Measurements from ENCODE around the gene LPP. TPM values are rescaled to one million over a fixed set of nuclear protein-coding genes. Genes with fewer than 3 reads are reported as not detected.

Gene LPP
- total and polyA plus RNA-seq, 2 of the 4 experiments (the other 2 are of a cell fraction), result 16.0 to 130 TPM

GRCh38 chr3:188740010-188740409 lies 586.1 kb downstream of the LPP start:
- H3K14ac ChIP-seq (replicated peaks; ENCODE audit: low read depth, low read length), result no peak overlapping the region
- TF ChIP-seq BHLHE40 (IDR thresholded peaks at IDR 0.05; ENCODE audit: low read depth, low read length) (no peak), ELK1 (IDR thresholded peaks at IDR 0.05; ENCODE audit: borderline replicate concordance, low read depth, low read length) (no peak), RFX5 (IDR thresholded peaks at IDR 0.05; ENCODE audit: low read depth, low read length) (no peak), CTCF (conservative IDR thresholded peaks at IDR 0.05; ENCODE audit: low read depth, low read length) (no peak), POLR2A (IDR thresholded peaks at IDR 0.05; ENCODE audit: low read depth, low read length) (no peak), MXI1 (IDR thresholded peaks at IDR 0.05; ENCODE audit: borderline replicate concordance, low read depth, low read length) (no peak), MAFK (IDR thresholded peaks at IDR 0.05; ENCODE audit: low read depth, low read length) (no peak), CEBPB (IDR thresholded peaks at IDR 0.05; ENCODE audit: low read depth, low read length) (no peak), MAZ (IDR thresholded peaks at IDR 0.05; ENCODE audit: borderline replicate concordance, low read depth, low read length) (no peak), RAD21 (IDR thresholded peaks at IDR 0.05; ENCODE audit: low read length) (no peak), RCOR1 (IDR thresholded peaks at IDR 0.05; ENCODE audit: insufficient replicate concordance, low read length) (no peak), NFE2L2 (IDR thresholded peaks at IDR 0.05; ENCODE audit: low read depth, low read length) (no peak), FOS (IDR thresholded peaks at IDR 0.05; ENCODE audit: low read depth, low read length) (no peak), SMC3 (IDR thresholded peaks at IDR 0.05; ENCODE audit: low read depth, low read length) (no peak), CHD1 (IDR thresholded peaks at IDR 0.05; ENCODE audit: low read depth, low read length) (no peak)
- TF ChIP-seq, protein P1, sequence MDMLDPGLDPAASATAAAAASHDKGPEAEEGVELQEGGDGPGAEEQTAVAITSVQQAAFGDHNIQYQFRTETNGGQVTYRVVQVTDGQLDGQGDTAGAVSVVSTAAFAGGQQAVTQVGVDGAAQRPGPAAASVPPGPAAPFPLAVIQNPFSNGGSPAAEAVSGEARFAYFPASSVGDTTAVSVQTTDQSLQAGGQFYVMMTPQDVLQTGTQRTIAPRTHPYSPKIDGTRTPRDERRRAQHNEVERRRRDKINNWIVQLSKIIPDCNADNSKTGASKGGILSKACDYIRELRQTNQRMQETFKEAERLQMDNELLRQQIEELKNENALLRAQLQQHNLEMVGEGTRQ (IDR thresholded peaks at IDR 0.05; ENCODE audit: low read depth, low read length), result no peak
- H3K18ac ChIP-seq (ENCODE audit: low read depth, low read length), result no peak overlapping the region
- no peak overlapping the region for H2BK15ac ChIP-seq (ENCODE audit: low read depth, low read length)
- BruUV-seq (replicated peaks), result no TSS peak
- H3K4me1 ChIP-seq (ENCODE audit: control insufficient read depth, insufficient read depth, low read length), result no peaks in the 10 kb centered on the region; the same call in 1 of the 2 replicates
- no peak overlapping the region for H3K23ac ChIP-seq (ENCODE audit: low read depth, low read length)
- peaks cover 31 to 38% of the 10 kb centered on the region in 2 experiments for H3K79me1 ChIP-seq (ENCODE audit: low read depth in 1 of 2, low read length in 2 of 2)
- POLR2A ChIA-PET (ENCODE audit: unreplicated experiment), result no interaction called here
- no peak overlapping the region for H4K8ac ChIP-seq (ENCODE audit: low read depth in 2 of 2, low read length in 2 of 2)
- no peak for DNase-seq
- no peak overlapping the region for H4K91ac ChIP-seq (ENCODE audit: insufficient read depth, low read depth, low read length)
- CTCF ChIA-PET, result no interaction called here
- no peaks in the 10 kb centered on the region; the same call in none of the 2 replicates for H3K9me1 ChIP-seq (ENCODE audit: insufficient read depth, low read length)
- ATAC-seq (ENCODE audit: low read depth), result no peak
- no peak overlapping the region for H3K4ac ChIP-seq (ENCODE audit: low read depth, low read length)
- H3K56ac ChIP-seq (ENCODE audit: extremely low read depth, insufficient read depth, low read length), result no peak overlapping the region
- no peak overlapping the region for H3K27ac ChIP-seq (ENCODE audit: insufficient read depth, low read length)
- H3K27me3 ChIP-seq (ENCODE audit: control insufficient read depth, insufficient read depth, low read length), result no peaks in the 10 kb centered on the region
- no peak overlapping the region for H2AFZ ChIP-seq (replicated peaks; ENCODE audit: low read length, poor library complexity)
- intact Hi-C loops (cut with micrococcal nuclease) (no loop called here), dilution Hi-C loops (cut with HindIII; ENCODE audit: low sequenced_read_pairs, unreplicated experiment) (no loop called here), in situ Hi-C loops (cut with MboI; ENCODE audit: low sequenced_read_pairs) (no loop called here)
- H3K36me3 ChIP-seq (ENCODE audit: control insufficient read depth, insufficient read depth, low read length), result no peaks in the 10 kb centered on the region
- H2BK120ac ChIP-seq (ENCODE audit: low read depth, low read length), result no peak overlapping the region
- H3K9ac ChIP-seq (ENCODE audit: low read depth, low read length), result no peak overlapping the region
- no CpG with 5 or more reads among the region's 1 CpG for WGBS, 2 experiments (ENCODE audit: extremely low coverage in 2 of 2, insufficient read length in 1 of 2)
- H3K4me2 ChIP-seq (ENCODE audit: low read depth, low read length), result no peak overlapping the region
- H2AK5ac ChIP-seq (ENCODE audit: low read depth, low read length), result no peak overlapping the region
- H2BK5ac ChIP-seq (ENCODE audit: low read depth, low read length, poor library complexity, severe bottlenecking), result no peak overlapping the region
- H3K9me3 ChIP-seq (ENCODE audit: control insufficient read depth, insufficient read depth, low read length), result no peaks in the 10 kb centered on the region
- no peak overlapping the region for H2BK20ac ChIP-seq (ENCODE audit: low read depth, low read length)
- H2AK9ac ChIP-seq (replicated peaks; ENCODE audit: low read depth, low read length, poor library complexity), result no peak overlapping the region
- no peak overlapping the region for H4K5ac ChIP-seq (ENCODE audit: low read depth, low read length)
- H3K4me3 ChIP-seq (ENCODE audit: insufficient read depth, low read depth, low read length), result no peak overlapping the region
- peaks cover 4% of the 10 kb centered on the region; the same call in 1 of the 2 replicates for H4K20me1 ChIP-seq (ENCODE audit: insufficient read depth, low read length)
